HepG2 (cell line): ENCODE measurements around the gene ADORA2B. TPM values are rescaled to one million over a fixed set of nuclear protein-coding genes. Genes with fewer than 3 reads are reported as not detected.

Experiments used
- CHD2 ChIP-seq: IDR thresholded peaks from 2 replicates; pipeline ENCODE4 v1.6.1; 2011; ENCODE audit warnings: low read depth, low read length, improper control_type of control experiment
- FOSL1 ChIP-seq: sonication (generic); formaldehyde crosslinking; IDR thresholded peaks from 2 replicates; pipeline ENCODE4 v1.9.0; 2021; ENCODE audit warnings: missing genetic modification reagents, borderline replicate concordance
- GATAD2A ChIP-seq: IDR thresholded peaks from 2 replicates; pipeline ENCODE4 v1.6.1; 2016
- JUN ChIP-seq: sonication (generic); formaldehyde crosslinking; IDR thresholded peaks from 2 replicates; pipeline ENCODE4 v1.4.0; 2020; ENCODE audit warnings: mild to moderate bottlenecking, missing genetic modification reagents
- KLF9 ChIP-seq: IDR thresholded peaks from 2 replicates; pipeline ENCODE4 v1.6.1; 2016; ENCODE audit warnings: low read depth
- SOX6 ChIP-seq, 2 experiments: fragments of 450-650 bp in 1 of 2; sonication (generic) in 1 of 2; formaldehyde crosslinking in 1 of 2; IDR thresholded peaks; 2 replicates each; pipeline versions ENCODE4 v1.4.0 to v1.6.1; 2017 to 2020; ENCODE audit warnings: antibody characterized with exemption in 1 of 2, mild to moderate bottlenecking in 1 of 2, missing genetic modification reagents in 1 of 2
- ZBTB20 ChIP-seq: sonication (generic); formaldehyde crosslinking; IDR thresholded peaks from 2 replicates; pipeline ENCODE4 v1.8.1; 2023; ENCODE audit warnings: missing genetic modification reagents, low read depth, mild to moderate bottlenecking, borderline replicate concordance
- ZBTB8A ChIP-seq: sonication (generic); formaldehyde crosslinking; IDR thresholded peaks from 2 replicates; pipeline ENCODE4 v1.4.0; 2020; ENCODE audit warnings: mild to moderate bottlenecking, low read depth, missing genetic modification reagents, borderline replicate concordance
- ZMYM4 ChIP-seq: sonication (generic); formaldehyde crosslinking; IDR thresholded peaks from 2 replicates; pipeline ENCODE4 v1.8.1; 2023; ENCODE audit warnings: mild to moderate bottlenecking, missing genetic modification reagents
- ZNF121 ChIP-seq: sonication (generic); formaldehyde crosslinking; IDR thresholded peaks from 2 replicates; pipeline ENCODE4 v1.5.0; 2020; ENCODE audit warnings: mild to moderate bottlenecking, missing genetic modification reagents
- ZNF749 ChIP-seq: sonication (generic); formaldehyde crosslinking; IDR thresholded peaks from 2 replicates; pipeline ENCODE4 v1.8.0; 2022; ENCODE audit warnings: mild to moderate bottlenecking, missing genetic modification reagents, moderate library complexity, borderline replicate concordance
- ZNF792 ChIP-seq: IDR thresholded peaks from 2 replicates; pipeline ENCODE4 v1.6.1; 2016
- ZSCAN30 ChIP-seq: sonication (generic); formaldehyde crosslinking; IDR thresholded peaks from 2 replicates; pipeline ENCODE4 v1.5.0; 2020; ENCODE audit warnings: mild to moderate bottlenecking, missing genetic modification reagents
- ZSCAN9 ChIP-seq: IDR thresholded peaks from 2 replicates; pipeline ENCODE4 v1.6.1; 2016; ENCODE audit warnings: borderline replicate concordance
- polyA plus RNA-seq, 8 experiments: library from polyadenylated mRNA; depleted of rRNA in 3 of 8; stranded (reverse) in 7 of 8; unstranded in 1 of 8; fragments of >200 nt; fragmentation: Illumina TruSeq in 4 of 8; extraction: Trizol in 4 of 8; gene quantifications; 2 replicates each; pipeline versions ENCODE4 v1.2.1 to v1.2.3, GENCODE V29; 2011 to 2016; ENCODE audit warnings: low read depth in 4 of 8, missing spikeins in 1 of 8, mixed read lengths in 1 of 8; ENCODE audit not compliant: insufficient read depth in 1 of 8
- total RNA-seq, 5 experiments: library from RNA; depleted of rRNA; stranded (reverse); fragments of >200 nt; fragmentation: Illumina TruSeq; extraction: Trizol; gene quantifications; 2 replicates each; pipeline ENCODE4 v1.2.3, GENCODE V29; 2016; ENCODE audit warnings: low read depth in 1 of 5
- TF ChIP-seq, protein P1 (sequence below): IDR thresholded peaks from 2 replicates; pipeline ENCODE4 v1.6.1; 2016; ENCODE audit warnings: missing genetic modification reagents, missing compliant biosample characterization
- TF ChIP-seq, protein P2 (sequence below): sonication (generic); formaldehyde crosslinking; IDR thresholded peaks from 2 replicates; pipeline ENCODE4; 2020; ENCODE audit warnings: missing genetic modification reagents, mild to moderate bottlenecking, borderline replicate concordance
- TF ChIP-seq, protein P3 (sequence below): sonication (generic); formaldehyde crosslinking; IDR thresholded peaks from 2 replicates; pipeline ENCODE4 v1.5.1; 2020; ENCODE audit warnings: missing genetic modification reagents, mild to moderate bottlenecking, borderline replicate concordance
- TF ChIP-seq, protein P4 (sequence below): sonication (generic); formaldehyde crosslinking; IDR thresholded peaks from 2 replicates; pipeline ENCODE4 v1.5.1; 2020; ENCODE audit warnings: missing genetic modification reagents, mild to moderate bottlenecking, borderline replicate concordance
- TF ChIP-seq, protein P5 (sequence below), 2 experiments: IDR thresholded peaks; 2 replicates each; pipeline ENCODE4 v1.6.1; 2011 to 2012; ENCODE audit warnings: low read length in 2 of 2, borderline replicate concordance in 1 of 2, low read depth in 1 of 2, mild to moderate bottlenecking in 1 of 2, moderate library complexity in 1 of 2
- TF ChIP-seq, protein P6 (sequence below): IDR thresholded peaks from 2 replicates; pipeline ENCODE4 v1.6.1; 2012; ENCODE audit warnings: inconsistent platforms

The ADORA2B gene
- total and polyA plus RNA-seq, 2 of the 13 experiments (the other 11 are each of a cell fraction or from before 2014, with no cell fraction given) = 10.4 to 20.0 TPM

DNA sequence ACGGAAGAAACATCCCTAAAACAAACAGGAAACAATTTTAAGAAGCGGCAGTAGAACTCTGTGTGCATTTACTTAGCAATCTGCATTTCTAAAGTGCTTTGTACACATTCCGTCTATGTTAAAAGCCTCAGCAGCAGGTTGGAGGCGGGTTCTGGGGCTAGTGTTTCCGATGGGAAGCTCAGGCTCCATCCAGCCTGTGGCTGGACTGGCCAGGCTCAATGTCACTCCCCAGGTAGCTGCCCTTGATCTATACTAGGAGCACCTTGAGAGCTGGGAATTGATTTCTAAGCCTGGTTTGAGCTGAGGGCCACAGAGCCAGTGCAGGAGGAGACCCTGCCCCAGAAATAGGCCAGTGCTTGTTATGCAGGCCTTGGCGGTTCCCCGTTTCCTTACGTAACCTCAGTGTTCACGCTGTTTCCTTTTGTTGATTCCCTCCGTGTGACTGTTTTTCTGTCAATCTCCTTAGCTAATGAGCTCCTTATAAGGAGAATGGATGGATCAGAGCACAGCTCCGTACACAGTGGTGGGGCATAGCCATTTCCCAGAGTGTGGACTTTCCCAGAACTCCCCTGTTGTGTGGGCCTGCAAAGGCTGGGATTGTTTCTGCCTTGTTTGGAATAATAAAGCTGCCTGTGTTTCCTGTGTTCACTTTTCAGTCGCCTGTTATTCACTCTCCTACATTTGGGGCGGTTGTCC lies 21.4 kb downstream of the ADORA2B start (continued):
- TF ChIP-seq ZBTB8A = no peak
- TF ChIP-seq, protein P1, sequence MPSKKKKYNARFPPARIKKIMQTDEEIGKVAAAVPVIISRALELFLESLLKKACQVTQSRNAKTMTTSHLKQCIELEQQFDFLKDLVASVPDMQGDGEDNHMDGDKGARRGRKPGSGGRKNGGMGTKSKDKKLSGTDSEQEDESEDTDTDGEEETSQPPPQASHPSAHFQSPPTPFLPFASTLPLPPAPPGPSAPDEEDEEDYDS (CRISPR knock-in tag) = peak; percentile 82
- 0 out of 2 replicates have a peak, but pooled peaks have one; percentile 14 for TF ChIP-seq ZNF792 (CRISPR knock-in tag)
- no peak for TF ChIP-seq ZNF121 (CRISPR knock-in tag)
- no peak for TF ChIP-seq SOX6 (IDR thresholded peaks at IDR 0.05)
- peak; percentile 24; the same call in 1 of the 2 replicates for TF ChIP-seq SOX6 (CRISPR knock-in tag; IDR thresholded peaks at IDR 0.05)
- TF ChIP-seq, protein P2, sequence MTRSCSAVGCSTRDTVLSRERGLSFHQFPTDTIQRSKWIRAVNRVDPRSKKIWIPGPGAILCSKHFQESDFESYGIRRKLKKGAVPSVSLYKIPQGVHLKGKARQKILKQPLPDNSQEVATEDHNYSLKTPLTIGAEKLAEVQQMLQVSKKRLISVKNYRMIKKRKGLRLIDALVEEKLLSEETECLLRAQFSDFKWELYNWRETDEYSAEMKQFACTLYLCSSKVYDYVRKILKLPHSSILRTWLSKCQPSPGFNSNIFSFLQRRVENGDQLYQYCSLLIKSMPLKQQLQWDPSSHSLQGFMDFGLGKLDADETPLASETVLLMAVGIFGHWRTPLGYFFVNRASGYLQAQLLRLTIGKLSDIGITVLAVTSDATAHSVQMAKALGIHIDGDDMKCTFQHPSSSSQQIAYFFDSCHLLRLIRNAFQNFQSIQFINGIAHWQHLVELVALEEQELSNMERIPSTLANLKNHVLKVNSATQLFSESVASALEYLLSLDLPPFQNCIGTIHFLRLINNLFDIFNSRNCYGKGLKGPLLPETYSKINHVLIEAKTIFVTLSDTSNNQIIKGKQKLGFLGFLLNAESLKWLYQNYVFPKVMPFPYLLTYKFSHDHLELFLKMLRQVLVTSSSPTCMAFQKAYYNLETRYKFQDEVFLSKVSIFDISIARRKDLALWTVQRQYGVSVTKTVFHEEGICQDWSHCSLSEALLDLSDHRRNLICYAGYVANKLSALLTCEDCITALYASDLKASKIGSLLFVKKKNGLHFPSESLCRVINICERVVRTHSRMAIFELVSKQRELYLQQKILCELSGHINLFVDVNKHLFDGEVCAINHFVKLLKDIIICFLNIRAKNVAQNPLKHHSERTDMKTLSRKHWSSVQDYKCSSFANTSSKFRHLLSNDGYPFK (CRISPR knock-in tag) = no peak
- no peak for TF ChIP-seq ZNF749 (CRISPR knock-in tag)
- TF ChIP-seq, protein P3, sequence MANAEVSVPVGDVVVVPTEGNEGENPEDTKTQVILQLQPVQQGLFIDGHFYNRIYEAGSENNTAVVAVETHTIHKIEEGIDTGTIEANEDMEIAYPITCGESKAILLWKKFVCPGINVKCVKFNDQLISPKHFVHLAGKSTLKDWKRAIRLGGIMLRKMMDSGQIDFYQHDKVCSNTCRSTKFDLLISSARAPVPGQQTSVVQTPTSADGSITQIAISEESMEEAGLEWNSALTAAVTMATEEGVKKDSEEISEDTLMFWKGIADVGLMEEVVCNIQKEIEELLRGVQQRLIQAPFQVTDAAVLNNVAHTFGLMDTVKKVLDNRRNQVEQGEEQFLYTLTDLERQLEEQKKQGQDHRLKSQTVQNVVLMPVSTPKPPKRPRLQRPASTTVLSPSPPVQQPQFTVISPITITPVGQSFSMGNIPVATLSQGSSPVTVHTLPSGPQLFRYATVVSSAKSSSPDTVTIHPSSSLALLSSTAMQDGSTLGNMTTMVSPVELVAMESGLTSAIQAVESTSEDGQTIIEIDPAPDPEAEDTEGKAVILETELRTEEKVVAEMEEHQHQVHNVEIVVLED (CRISPR knock-in tag) = no peak
- TF ChIP-seq CHD2 = no peak
- TF ChIP-seq, protein P4, sequence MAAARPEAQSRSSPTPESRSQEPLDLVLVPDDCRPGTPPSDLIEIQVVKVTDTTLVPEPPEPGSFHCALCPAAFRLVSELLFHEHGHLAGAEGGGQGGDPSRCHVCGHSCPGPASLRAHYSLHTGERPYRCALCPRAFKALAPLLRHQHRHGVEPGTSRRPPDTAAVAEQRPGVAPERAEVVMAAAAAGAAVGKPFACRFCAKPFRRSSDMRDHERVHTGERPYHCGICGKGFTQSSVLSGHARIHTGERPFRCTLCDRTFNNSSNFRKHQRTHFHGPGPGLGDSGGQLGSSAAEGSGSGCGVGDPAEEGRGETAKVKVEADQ (CRISPR knock-in tag) = no peak
- TF ChIP-seq ZSCAN9 (CRISPR knock-in tag) = peak; percentile 58; the same call in 1 of the 2 replicates
- TF ChIP-seq KLF9 (CRISPR knock-in tag) = no peak
- TF ChIP-seq, protein P5, sequence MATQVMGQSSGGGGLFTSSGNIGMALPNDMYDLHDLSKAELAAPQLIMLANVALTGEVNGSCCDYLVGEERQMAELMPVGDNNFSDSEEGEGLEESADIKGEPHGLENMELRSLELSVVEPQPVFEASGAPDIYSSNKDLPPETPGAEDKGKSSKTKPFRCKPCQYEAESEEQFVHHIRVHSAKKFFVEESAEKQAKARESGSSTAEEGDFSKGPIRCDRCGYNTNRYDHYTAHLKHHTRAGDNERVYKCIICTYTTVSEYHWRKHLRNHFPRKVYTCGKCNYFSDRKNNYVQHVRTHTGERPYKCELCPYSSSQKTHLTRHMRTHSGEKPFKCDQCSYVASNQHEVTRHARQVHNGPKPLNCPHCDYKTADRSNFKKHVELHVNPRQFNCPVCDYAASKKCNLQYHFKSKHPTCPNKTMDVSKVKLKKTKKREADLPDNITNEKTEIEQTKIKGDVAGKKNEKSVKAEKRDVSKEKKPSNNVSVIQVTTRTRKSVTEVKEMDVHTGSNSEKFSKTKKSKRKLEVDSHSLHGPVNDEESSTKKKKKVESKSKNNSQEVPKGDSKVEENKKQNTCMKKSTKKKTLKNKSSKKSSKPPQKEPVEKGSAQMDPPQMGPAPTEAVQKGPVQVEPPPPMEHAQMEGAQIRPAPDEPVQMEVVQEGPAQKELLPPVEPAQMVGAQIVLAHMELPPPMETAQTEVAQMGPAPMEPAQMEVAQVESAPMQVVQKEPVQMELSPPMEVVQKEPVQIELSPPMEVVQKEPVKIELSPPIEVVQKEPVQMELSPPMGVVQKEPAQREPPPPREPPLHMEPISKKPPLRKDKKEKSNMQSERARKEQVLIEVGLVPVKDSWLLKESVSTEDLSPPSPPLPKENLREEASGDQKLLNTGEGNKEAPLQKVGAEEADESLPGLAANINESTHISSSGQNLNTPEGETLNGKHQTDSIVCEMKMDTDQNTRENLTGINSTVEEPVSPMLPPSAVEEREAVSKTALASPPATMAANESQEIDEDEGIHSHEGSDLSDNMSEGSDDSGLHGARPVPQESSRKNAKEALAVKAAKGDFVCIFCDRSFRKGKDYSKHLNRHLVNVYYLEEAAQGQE (IDR thresholded peaks at IDR 0.05; ENCODE audit: borderline replicate concordance in 1 of 2, low read depth in 1 of 2, low read length in 2 of 2) = no peak
- no peak for TF ChIP-seq JUN
- peak; percentile 34 for TF ChIP-seq ZMYM4 (CRISPR knock-in tag)
- no peak for TF ChIP-seq FOSL1 (CRISPR knock-in tag)
- TF ChIP-seq ZSCAN30 (CRISPR knock-in tag) = no peak
- TF ChIP-seq, protein P6, sequence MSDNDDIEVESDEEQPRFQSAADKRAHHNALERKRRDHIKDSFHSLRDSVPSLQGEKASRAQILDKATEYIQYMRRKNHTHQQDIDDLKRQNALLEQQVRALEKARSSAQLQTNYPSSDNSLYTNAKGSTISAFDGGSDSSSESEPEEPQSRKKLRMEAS = peak; percentile 8; the same call in 1 of the 2 replicates
- TF ChIP-seq ZBTB20 (CRISPR knock-in tag) = peak; percentile 81; the same call in 1 of the 2 replicates
- TF ChIP-seq GATAD2A (CRISPR knock-in tag) = peak; percentile 45; the same call in 1 of the 2 replicates
